Suprapubic skin (tissue), 4 donors: Measurements from ENCODE around the gene SUN2. TPM values are rescaled to one million over a fixed set of nuclear protein-coding genes. Genes with fewer than 3 reads are reported as not detected.

Source experiments
- DNase-seq, 2 donors: peaks; one replicate each; pipeline ENCODE4 v3.0.0-alpha.2; 2019; ENCODE audit warnings: low spot score in 2 of 2
- H3K27ac ChIP-seq: fragments of 200-600 bp; sonication (generic); one replicate; pipeline ENCODE4 v1.5.1; 2019
- H3K27me3 ChIP-seq: fragments of 200-600 bp; sonication (generic); one replicate; pipeline ENCODE4 v1.5.1; 2019
- H3K36me3 ChIP-seq: fragments of 200-600 bp; sonication (generic); one replicate; pipeline ENCODE4 v1.5.1; 2019
- H3K4me1 ChIP-seq: fragments of 200-600 bp; sonication (generic); one replicate; pipeline ENCODE4 v1.5.1; 2019
- H3K4me3 ChIP-seq: fragments of 200-600 bp; sonication (generic); one replicate; pipeline ENCODE4 v1.5.1; 2019; ENCODE audit warnings: mild to moderate bottlenecking
- H3K9me3 ChIP-seq: fragments of 200-600 bp; sonication (generic); one replicate; pipeline ENCODE4 v1.5.1; 2019
- CTCF ChIP-seq, 2 donors: fragments of 200-600 bp in 1 of 2; fragments of 450-650 bp in 1 of 2; sonication (generic) in 1 of 2; IDR thresholded peaks; one replicate each; pipeline ENCODE4 v1.5.1; 2016 to 2019; ENCODE audit warnings: antibody characterized with exemption in 2 of 2, mild to moderate bottlenecking in 1 of 2, moderate library complexity in 1 of 2
- EP300 ChIP-seq: sonication (generic); formaldehyde crosslinking; IDR thresholded peaks from one replicate; pipeline ENCODE4 v1.6.1; 2017; ENCODE audit warnings: antibody characterized with exemption
- POLR2A ChIP-seq, 2 donors: fragments of 450-650 bp; IDR thresholded peaks; one replicate each; pipeline ENCODE4 v1.6.1; 2017; ENCODE audit warnings: antibody characterized with exemption in 2 of 2, mild to moderate bottlenecking in 2 of 2, moderate library complexity in 2 of 2
- POLR2AphosphoS5 ChIP-seq, 3 donors: sonication (generic); formaldehyde crosslinking; IDR thresholded peaks; one replicate each; pipeline ENCODE4 v1.6.1; 2017; ENCODE audit warnings: antibody characterized with exemption in 3 of 3
- WGBS: methylation state at CpG from one replicate; pipeline ENCODE4 v1.1.5; 2018; 5-methylcytosine and 5-hydroxymethylcytosine counted together
- total RNA-seq, 4 donors: library from RNA; depleted of rRNA; stranded (reverse); fragments of >200 nt; gene quantifications; one replicate each; pipeline ENCODE4 v1.1.0, GENCODE V29; 2016

Gene SUN2
- total RNA-seq, 4 donors from 2014 or later, result 186 to 262 (median 232) TPM

DNA sequence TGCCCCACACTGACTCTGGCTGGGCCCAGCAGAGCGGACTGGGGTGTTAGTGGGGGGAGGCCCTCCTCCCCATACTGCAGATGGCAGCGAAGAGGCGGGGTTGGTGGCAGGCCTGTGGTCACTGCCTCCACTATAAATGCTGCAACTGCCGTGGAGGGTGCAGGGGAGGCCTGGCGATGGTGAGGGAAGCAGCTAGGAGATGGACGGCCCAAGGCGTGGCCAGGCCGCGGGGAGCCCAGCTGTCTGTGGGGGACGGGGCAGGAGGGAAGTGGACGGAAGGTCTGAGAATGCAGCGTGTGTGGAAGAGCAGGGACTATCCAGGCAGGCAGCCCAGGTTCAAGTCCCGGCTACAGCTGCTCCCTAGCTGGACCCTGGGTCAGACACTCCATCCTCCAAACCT lies 19.9 kb upstream of the SUN2 start:
- Histone ChIP-seq H3K27me3 (no peaks in the 10 kb centered on the region), H3K36me3 (peaks cover 20% of the 10 kb centered on the region), H3K4me3 (no peak overlapping the region), H3K9me3 (no peaks in the 10 kb centered on the region), H3K4me1 (peaks cover 29% of the 10 kb centered on the region), H3K27ac (no peak overlapping the region)
- 70% methylated on average over 10 of the region's 13 CpGs for WGBS
- no peak for TF ChIP-seq POLR2A (IDR thresholded peaks at IDR 0.05)
- TF ChIP-seq POLR2AphosphoS5 (IDR thresholded peaks at IDR 0.05), result no peak
- TF ChIP-seq CTCF (IDR thresholded peaks at IDR 0.05), result no peak
- DNase-seq, result no peak

- TF ChIP-seq POLR2AphosphoS5 (IDR thresholded peaks at IDR 0.05) (no peak), EP300 (no peak), CTCF (IDR thresholded peaks at IDR 0.05) (no peak)
- Histone ChIP-seq H3K9me3 (no peaks in the 10 kb centered on the region), H3K27ac (peak overlapping the region; percentile 39), H3K27me3 (no peaks in the 10 kb centered on the region), H3K4me3 (no peak overlapping the region), H3K36me3 (peaks cover 11% of the 10 kb centered on the region), H3K4me1 (peaks cover 29% of the 10 kb centered on the region)
- no peak for DNase-seq
- 40% methylated on average over 8 of the region's 11 CpGs for WGBS
Observed at GRCh38 chr22:38774496-38775166, 18.8 kb upstream of the SUN2 start.

GRCh38 chr22:38773363-38773946 lies 17.7 kb upstream of the SUN2 start:
- H3K27me3 ChIP-seq, result no peaks in the 10 kb centered on the region
- no peak for DNase-seq
- H3K4me3 ChIP-seq, result no peak overlapping the region
- no peaks in the 10 kb centered on the region for H3K36me3 ChIP-seq
- TF ChIP-seq POLR2A (IDR thresholded peaks at IDR 0.05) (no peak), CTCF (IDR thresholded peaks at IDR 0.05) (no peak), EP300 (no peak), POLR2AphosphoS5 (IDR thresholded peaks at IDR 0.05) (no peak)
- no peaks in the 10 kb centered on the region for H3K9me3 ChIP-seq
- H3K27ac ChIP-seq, result no peak overlapping the region
- H3K4me1 ChIP-seq, result peaks cover 29% of the 10 kb centered on the region
- WGBS, result 95% methylated on average over 4 of the region's 4 CpGs

DNA sequence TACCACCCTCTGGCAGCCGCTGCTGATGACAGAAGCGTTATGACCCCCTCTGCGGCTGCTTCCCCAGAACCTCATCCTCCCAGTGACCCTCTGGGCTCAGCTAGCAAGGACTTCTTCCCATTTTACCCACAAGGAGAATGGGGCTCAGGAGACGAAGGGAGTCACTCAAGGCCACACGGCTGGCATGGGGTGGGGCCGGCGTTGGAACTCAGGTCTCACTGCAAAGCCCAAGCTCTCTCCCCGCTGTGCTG lies 16.8 kb upstream of the SUN2 start:
- no peak overlapping the region for H3K4me3 ChIP-seq

More for the DNA sequence above, 16.8 kb upstream of the SUN2 start:
- Histone ChIP-seq H3K27me3 (no peaks in the 10 kb centered on the region), H3K4me1 (peaks cover 29% of the 10 kb centered on the region), H3K36me3 (no peaks in the 10 kb centered on the region), H3K27ac (no peak overlapping the region), H3K9me3 (no peaks in the 10 kb centered on the region)
- no peak for DNase-seq
- WGBS, result 86% methylated on average over 5 of the region's 8 CpGs
- TF ChIP-seq CTCF (IDR thresholded peaks at IDR 0.05) (no peak), EP300 (no peak), POLR2AphosphoS5 (IDR thresholded peaks at IDR 0.05) (no peak), POLR2A (IDR thresholded peaks at IDR 0.05) (no peak)
